ES-I3 (cell line): Measurements from ENCODE around the gene TTR.

Experiments used
- H3K36me3 ChIP-seq: 2 replicates; pipeline ENCODE4 v1.6.1; 2013; ENCODE audit warnings: mild to moderate bottlenecking, low read length, control low read depth, moderate library complexity; ENCODE audit not compliant: insufficient read depth
- H3K4me1 ChIP-seq: 2 replicates; pipeline ENCODE4 v1.6.1; 2013; ENCODE audit warnings: mild to moderate bottlenecking, control low read depth, low read length; ENCODE audit not compliant: insufficient read depth
- H3K9ac ChIP-seq: 2 replicates; pipeline ENCODE4 v1.6.1; 2013; ENCODE audit warnings: low read depth, mild to moderate bottlenecking, low read length, moderate library complexity
- H3K9me3 ChIP-seq: 2 replicates; pipeline ENCODE4 v1.6.1; 2013; ENCODE audit warnings: mild to moderate bottlenecking, low read length, moderate library complexity; ENCODE audit not compliant: control insufficient read depth, insufficient read depth

Gene TTR

DNA sequence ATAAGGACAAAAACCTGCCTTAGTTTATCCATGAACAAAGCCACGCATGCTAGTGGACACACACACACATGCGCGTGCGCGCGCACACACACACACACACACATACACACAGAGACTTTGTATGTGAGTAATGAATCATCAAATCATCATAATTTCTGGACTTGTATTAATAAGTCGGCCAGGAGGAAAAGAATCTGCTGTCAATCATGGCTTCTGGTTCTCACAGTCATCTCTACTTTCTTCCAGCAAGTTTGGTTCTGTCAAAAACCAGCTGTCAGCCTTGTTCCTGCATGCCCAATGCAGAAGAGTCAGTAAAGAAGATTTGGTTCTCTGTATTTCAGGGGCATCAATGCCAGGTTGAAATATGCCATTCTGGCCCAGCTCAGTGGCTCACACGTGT lies 1.1 kb upstream of the TTR start:
- Histone ChIP-seq H3K9ac (no peak overlapping the region), H3K9me3 (no peaks in the 10 kb centered on the region), H3K36me3 (no peaks in the 10 kb centered on the region), H3K4me1 (no peaks in the 10 kb centered on the region)

DNA sequence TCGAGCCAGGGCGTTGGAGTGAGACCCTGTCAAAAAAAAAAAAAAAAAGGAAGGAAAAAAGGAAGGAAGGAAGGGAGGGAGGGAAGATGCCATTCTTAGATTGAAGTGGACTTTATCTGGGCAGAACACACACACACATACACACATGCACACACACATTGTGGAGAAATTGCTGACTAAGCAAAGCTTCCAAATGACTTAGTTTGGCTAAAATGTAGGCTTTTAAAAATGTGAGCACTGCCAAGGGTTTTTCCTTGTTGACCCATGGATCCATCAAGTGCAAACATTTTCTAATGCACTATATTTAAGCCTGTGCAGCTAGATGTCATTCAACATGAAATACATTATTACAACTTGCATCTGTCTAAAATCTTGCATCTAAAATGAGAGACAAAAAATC lies 564 bp upstream of the TTR start:
- no peaks in the 10 kb centered on the region for H3K36me3 ChIP-seq
- H3K4me1 ChIP-seq: no peaks in the 10 kb centered on the region
- H3K9ac ChIP-seq: no peak overlapping the region
- H3K9me3 ChIP-seq: no peaks in the 10 kb centered on the region

DNA sequence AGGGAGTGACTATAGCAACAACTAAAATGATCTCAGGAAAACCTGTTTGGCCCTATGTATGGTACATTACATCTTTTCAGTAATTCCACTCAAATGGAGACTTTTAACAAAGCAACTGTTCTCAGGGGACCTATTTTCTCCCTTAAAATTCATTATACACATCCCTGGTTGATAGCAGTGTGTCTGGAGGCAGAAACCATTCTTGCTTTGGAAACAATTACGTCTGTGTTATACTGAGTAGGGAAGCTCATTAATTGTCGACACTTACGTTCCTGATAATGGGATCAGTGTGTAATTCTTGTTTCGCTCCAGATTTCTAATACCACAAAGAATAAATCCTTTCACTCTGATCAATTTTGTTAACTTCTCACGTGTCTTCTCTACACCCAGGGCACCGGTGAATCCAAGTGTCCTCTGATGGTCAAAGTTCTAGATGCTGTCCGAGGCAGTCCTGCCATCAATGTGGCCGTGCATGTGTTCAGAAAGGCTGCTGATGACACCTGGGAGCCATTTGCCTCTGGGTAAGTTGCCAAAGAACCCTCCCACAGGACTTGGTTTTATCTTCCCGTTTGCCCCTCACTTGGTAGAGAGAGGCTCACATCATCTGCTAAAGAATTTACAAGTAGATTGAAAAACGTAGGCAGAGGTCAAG lies 955 bp downstream of the TTR start:
- Histone ChIP-seq H3K36me3 (no peaks in the 10 kb centered on the region), H3K9ac (no peak overlapping the region), H3K4me1 (no peaks in the 10 kb centered on the region), H3K9me3 (no peaks in the 10 kb centered on the region)

DNA sequence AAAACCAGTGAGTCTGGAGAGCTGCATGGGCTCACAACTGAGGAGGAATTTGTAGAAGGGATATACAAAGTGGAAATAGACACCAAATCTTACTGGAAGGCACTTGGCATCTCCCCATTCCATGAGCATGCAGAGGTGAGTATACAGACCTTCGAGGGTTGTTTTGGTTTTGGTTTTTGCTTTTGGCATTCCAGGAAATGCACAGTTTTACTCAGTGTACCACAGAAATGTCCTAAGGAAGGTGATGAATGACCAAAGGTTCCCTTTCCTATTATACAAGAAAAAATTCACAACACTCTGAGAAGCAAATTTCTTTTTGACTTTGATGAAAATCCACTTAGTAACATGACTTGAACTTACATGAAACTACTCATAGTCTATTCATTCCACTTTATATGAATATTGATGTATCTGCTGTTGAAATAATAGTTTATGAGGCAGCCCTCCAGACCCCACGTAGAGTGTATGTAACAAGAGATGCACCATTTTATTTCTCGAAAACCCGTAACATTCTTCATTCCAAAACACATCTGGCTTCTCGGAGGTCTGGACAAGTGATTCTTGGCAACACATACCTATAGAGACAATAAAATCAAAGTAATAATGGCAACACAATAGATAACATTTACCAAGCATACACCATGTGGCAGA lies 3.6 kb downstream of the TTR start:
- H3K9ac ChIP-seq: no peak overlapping the region
- H3K36me3 ChIP-seq: no peaks in the 10 kb centered on the region
- no peaks in the 10 kb centered on the region for H3K9me3 ChIP-seq
- no peaks in the 10 kb centered on the region for H3K4me1 ChIP-seq

DNA sequence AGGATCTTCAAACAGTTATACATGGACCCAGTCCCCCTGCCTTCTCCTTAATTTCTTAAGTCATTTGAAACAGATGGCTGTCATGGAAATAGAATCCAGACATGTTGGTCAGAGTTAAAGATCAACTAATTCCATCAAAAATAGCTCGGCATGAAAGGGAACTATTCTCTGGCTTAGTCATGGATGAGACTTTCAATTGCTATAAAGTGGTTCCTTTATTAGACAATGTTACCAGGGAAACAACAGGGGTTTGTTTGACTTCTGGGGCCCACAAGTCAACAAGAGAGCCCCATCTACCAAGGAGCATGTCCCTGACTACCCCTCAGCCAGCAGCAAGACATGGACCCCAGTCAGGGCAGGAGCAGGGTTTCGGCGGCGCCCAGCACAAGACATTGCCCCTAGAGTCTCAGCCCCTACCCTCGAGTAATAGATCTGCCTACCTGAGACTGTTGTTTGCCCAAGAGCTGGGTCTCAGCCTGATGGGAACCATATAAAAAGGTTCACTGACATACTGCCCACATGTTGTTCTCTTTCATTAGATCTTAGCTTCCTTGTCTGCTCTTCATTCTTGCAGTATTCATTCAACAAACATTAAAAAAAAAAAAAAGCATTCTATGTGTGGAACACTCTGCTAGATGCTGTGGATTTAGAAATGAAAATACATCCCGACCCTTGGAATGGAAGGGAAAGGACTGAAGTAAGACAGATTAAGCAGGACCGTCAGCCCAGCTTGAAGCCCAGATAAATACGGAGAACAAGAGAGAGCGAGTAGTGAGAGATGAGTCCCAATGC lies 4.6 kb downstream of the TTR start:
- Histone ChIP-seq H3K36me3 (no peaks in the 10 kb centered on the region), H3K4me1 (no peaks in the 10 kb centered on the region), H3K9ac (no peak overlapping the region), H3K9me3 (no peaks in the 10 kb centered on the region)

DNA sequence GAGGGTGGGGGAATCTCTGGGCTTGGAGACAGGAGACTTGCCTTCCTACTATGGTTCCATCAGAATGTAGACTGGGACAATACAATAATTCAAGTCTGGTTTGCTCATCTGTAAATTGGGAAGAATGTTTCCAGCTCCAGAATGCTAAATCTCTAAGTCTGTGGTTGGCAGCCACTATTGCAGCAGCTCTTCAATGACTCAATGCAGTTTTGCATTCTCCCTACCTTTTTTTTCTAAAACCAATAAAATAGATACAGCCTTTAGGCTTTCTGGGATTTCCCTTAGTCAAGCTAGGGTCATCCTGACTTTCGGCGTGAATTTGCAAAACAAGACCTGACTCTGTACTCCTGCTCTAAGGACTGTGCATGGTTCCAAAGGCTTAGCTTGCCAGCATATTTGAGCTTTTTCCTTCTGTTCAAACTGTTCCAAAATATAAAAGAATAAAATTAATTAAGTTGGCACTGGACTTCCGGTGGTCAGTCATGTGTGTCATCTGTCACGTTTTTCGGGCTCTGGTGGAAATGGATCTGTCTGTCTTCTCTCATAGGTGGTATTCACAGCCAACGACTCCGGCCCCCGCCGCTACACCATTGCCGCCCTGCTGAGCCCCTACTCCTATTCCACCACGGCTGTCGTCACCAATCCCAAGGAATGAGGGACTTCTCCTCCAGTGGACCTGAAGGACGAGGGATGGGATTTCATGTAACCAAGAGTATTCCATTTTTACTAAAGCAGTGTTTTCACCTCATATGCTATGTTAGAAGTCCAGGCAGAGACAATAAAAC lies 6.5 kb downstream of the TTR start:
- Histone ChIP-seq H3K4me1 (no peaks in the 10 kb centered on the region), H3K36me3 (no peaks in the 10 kb centered on the region), H3K9me3 (no peaks in the 10 kb centered on the region), H3K9ac (no peak overlapping the region)

DNA sequence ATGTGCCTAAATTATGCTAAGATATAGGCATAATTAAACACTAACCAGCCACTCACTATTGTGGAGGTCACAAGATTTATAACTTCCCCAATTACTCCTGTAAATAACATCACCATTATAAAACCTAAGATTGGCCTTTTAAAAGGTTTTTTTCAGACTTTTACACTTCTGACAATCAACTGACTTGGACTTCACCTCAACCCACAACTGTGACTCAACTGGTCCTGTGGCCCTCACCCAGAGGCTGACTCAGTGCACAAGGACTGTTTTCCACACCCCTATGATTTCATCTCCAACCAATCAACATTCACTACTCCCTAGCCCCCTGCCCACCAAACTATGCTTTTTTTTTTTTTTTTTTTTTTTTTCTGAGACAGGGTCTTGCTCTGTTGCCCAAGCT lies 11.6 kb downstream of the TTR start:
- H3K4me1 ChIP-seq: no peaks in the 10 kb centered on the region
- no peaks in the 10 kb centered on the region for H3K36me3 ChIP-seq
- H3K9ac ChIP-seq: no peak overlapping the region
- H3K9me3 ChIP-seq: no peaks in the 10 kb centered on the region

DNA sequence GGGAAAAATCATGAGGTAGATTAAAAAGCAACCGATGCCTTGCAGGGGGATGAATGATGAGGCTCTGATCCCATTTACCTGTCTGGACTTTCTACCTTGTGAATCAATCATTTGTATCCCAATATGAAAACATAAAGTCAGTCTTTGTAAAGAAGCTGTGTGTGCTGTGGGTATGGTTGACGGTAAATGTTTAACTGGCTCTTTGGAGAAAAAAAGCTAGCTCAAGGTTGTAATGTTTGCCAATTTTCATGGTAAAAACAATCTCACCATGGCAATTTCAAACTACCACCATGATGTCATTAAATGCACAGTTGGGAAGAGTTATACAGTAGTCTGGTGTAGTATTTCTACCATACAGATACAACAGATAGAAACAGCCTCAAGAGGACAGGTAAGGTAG lies 14.6 kb downstream of the TTR start:
- Histone ChIP-seq H3K9ac (no peak overlapping the region), H3K9me3 (no peaks in the 10 kb centered on the region), H3K4me1 (peaks cover 10% of the 10 kb centered on the region), H3K36me3 (no peaks in the 10 kb centered on the region)

DNA sequence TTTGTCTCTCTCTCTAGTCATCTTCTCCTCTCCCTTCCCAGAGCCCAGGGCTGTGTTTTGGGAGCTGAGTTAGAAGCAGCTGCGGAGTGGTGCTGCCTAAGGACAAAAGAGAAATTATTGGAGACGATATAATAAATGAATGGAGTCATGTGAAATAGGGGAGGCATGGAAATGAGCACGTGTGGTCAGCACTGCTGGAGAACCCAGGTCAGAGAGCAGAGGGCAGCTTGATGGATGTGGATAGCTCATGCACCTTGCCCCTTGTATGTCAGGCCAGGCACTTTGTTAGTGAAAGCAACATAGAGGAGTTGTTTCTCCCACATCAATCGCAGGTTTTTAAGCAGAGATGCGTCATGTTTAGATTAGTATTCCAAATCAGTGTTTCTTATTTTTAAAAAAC lies 15.7 kb downstream of the TTR start:
- Histone ChIP-seq H3K4me1 (peaks cover 13% of the 10 kb centered on the region), H3K9ac (no peak overlapping the region), H3K36me3 (no peaks in the 10 kb centered on the region), H3K9me3 (no peaks in the 10 kb centered on the region)

DNA sequence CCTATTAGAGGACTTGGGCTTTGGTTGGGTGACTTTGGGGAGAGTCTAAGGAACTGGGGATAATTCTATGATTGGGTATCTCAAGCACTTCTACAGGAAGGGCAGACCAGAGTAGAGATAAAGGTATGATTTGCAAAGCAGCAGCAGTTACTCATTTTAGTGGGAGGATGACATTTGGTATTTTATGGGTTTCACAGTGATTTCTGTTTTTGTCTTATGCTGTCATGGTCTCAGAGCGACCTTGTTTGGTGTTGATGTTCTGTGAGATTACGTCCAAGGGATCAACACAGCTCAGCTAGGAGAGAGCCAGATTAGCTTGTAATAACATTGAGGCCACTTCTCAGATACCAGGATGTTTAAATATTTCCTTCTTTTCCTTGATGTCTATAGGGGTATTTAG lies 18.2 kb downstream of the TTR start:
- Histone ChIP-seq H3K4me1 (peaks cover 20% of the 10 kb centered on the region), H3K36me3 (no peaks in the 10 kb centered on the region), H3K9me3 (no peaks in the 10 kb centered on the region), H3K9ac (no peak overlapping the region)

DNA sequence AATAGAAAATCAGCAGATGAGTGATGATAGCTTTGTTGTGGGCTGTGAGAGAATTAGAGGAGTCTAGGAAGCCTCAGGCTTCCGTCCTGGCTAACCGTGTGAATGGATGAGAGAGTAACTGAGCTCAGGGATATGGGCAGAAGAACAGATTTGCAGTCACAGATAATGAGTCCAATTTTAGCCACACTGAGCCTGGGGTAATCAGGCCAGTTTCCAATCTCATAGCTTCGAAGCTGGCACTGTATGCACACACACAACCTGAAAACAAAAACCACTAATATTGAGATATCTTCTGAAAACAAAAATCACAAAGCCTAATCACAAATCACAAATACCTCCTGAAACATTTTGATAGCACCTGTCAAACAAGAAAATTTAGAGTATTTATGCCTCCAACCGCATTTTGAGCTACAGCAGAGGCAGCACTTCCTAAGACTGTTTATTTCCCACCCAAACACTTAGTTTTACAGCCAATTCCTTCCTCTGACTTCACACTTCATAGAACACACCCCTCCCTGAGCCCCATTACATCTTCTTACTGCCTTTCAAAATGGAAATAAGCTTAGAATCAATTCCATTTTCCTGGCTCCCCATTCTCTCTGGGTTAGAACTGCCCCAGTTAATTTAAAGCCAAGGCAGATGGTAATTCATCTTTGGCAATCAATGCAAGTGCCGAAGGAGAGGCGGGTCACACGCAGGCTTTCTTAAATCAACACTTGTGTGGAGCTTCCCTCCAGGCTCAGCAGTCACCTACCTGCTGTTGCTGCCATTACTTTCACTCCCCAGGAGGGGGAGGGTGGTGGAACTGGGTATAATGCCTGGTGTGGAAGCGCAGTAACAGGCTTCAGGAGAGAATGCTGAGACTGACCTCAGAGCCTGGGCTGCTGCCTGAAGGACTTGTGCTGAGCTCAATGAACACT lies 18.9 kb downstream of the TTR start:
- no peak overlapping the region for H3K9ac ChIP-seq
- H3K9me3 ChIP-seq: no peaks in the 10 kb centered on the region
- peaks cover 20% of the 10 kb centered on the region for H3K4me1 ChIP-seq
- H3K36me3 ChIP-seq: no peaks in the 10 kb centered on the region

DNA sequence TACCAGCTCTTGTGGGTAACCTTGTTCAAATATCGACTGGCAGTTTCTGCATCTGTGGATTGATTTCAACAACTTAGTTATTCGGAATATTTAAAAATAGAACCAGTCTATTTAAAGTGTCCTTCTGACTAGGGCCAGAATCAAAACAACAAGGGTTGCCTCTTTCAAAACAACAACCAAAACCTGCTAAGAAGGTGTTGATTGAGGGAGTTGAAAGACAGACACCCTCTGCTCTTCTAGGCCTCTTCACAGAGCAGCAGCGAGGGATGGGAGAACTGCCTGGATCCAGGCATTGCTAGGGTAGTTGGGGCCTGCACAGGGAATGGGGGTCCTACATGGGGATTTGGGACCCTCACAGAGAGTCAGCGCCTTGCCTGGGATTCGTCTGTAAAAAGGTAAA lies 19.8 kb downstream of the TTR start:
- no peaks in the 10 kb centered on the region for H3K9me3 ChIP-seq
- H3K4me1 ChIP-seq: peaks cover 20% of the 10 kb centered on the region
- H3K36me3 ChIP-seq: no peaks in the 10 kb centered on the region
- H3K9ac ChIP-seq: no peak overlapping the region

DNA sequence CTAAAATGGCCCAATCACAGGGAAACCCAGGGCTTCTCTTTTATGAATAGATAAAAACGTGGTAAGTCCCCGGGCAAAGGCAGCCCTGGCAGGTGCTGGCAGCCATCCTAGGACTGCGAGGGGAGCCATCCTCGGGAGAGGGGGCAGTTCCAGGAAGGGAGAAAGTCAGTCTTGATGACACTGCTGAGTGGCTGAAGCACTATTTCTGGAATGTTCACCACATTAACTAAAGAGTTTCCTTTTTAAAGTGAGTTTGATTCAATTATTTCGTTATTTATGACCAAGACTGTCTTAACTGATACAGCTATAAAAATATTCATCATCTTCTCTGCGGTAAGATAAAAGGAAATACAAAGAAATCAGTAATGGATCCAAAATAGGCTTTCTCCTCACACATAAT lies 20.4 kb downstream of the TTR start:
- H3K4me1 ChIP-seq: peaks cover 20% of the 10 kb centered on the region
- no peaks in the 10 kb centered on the region for H3K9me3 ChIP-seq
- no peak overlapping the region for H3K9ac ChIP-seq
- no peaks in the 10 kb centered on the region for H3K36me3 ChIP-seq

DNA sequence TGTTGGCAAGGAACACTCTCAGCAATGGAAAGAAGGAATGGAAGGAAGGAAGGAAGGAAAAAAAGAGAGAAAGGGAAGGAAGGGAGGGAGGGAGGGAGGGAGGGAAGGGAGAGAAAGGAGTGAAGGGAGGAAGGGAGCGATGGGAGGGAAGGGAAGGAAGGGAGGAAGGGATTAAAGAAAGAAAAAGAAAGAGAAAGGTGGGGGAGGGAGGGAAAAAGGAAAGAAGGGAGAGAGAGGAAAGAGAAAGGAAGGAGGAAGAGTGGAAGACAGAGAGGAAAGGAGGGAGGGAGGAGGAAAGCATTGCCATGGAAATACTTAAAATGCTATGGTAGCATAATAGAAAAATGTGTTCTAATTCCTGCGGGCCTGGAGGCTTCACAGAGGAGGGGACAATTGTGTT lies 22.4 kb downstream of the TTR start:
- Histone ChIP-seq H3K9ac (no peak overlapping the region), H3K4me1 (peaks cover 20% of the 10 kb centered on the region), H3K36me3 (no peaks in the 10 kb centered on the region), H3K9me3 (no peaks in the 10 kb centered on the region)
